NCI-H1105 (cell line): ENCODE data around the gene ZRANB3.
"Not testable (repeated sequence)": the region's sequence is repeated elsewhere in the genome, so short reads cannot be mapped to it uniquely, and the experiment has no call there.

Source experiments
- DNase-seq: peaks from one replicate; lab custom pipeline; 2025; lab: John Stamatoyannopoulos, UW

The ZRANB3 gene

GRCh38 chr2:135530313-135531230 lies at the start of gene ZRANB3:
ZRANB3 (minus strand) TSS chr2:135531218.
- DNase-seq: peak; percentile 93

DNA sequence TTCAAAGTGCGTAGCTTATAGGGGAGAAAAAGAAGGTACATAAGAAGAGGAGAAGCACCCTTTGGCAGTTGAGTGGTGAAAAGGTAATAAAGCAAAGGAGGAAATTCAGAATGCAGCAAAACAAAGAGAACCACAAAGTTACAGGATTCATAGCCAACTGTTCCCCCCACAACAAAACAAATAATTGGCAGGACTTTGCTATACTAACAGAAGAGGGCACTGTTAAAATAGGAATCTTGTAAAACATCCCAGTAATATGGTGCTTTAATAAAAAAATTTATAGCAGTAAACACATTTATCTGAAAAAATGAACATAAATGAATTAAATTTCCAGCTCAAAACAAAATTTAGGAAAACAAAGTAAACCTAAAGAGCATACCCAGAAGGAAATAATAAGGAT lies 42.6 kb upstream of the ZRANB3 start:
- DNase-seq: no peak

- DNase-seq: no peak
Observed at GRCh38 chr2:135570884-135571283, 39.9 kb upstream of the ZRANB3 start.

DNA sequence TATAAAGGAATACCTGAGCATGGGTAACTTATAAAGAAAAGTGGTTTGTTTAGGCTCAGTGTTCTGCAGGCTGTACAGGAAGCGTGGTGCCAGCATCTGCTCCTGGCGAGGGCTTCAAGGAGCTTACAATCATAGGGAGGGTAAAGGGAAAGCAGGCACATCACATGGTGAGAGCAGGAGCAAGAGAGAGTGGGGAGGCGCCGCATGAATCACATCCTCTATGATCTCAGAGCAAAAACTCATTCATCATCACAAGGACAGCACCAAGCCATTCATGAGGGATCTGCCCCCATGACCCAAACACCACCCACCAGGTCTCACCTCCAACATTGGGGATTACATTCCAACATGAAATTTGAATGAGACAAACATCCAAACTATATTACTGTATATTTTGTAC lies 32.8 kb upstream of the ZRANB3 start:
- no peak for DNase-seq

DNA sequence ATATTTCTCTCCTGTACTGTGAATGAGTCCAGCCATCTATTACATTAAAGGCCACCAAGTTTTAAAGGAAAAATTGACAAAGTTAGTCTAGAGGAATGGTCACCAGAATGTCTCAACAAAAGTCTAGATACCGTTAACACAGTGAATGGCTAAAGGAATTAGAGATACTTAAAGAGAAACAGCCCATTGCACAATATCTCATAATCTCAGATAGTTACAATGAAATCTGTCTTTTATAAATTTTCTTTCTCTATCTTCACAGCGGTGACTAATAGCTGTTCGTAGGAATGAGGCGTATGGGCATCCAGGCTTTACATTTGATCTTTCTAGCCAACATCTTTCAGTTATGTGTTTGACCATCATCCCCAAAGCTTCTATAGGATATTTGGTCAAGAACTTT lies 30.9 kb upstream of the ZRANB3 start:
- no peak for DNase-seq

- no peak for DNase-seq
Observed at GRCh38 chr2:135557530-135557929, 26.5 kb upstream of the ZRANB3 start.

GRCh38 chr2:135555311-135555710 lies 24.3 kb upstream of the ZRANB3 start:
- no peak for DNase-seq

DNA sequence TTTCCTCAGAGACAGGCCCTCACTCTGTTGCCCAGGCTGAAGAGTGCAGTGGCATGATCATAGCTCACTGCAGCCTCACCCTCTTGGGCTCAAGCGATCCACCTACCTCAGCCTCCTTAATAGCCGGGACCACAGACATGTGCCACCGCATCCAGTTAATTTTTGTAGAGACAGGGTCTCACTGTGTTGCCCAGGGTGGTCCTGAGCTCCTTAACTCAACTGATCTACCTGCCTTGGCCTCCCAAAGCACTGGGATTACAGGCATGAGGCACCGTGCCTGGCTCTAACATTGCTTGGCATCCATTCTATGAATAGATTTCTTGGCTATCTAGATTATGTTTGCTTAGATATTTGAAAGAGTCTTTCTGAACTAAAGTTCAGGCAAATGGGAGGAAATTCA lies 21.9 kb upstream of the ZRANB3 start:
- DNase-seq: no peak

- DNase-seq: no peak
Observed at GRCh38 chr2:135551356-135551755, 20.3 kb upstream of the ZRANB3 start.

DNA sequence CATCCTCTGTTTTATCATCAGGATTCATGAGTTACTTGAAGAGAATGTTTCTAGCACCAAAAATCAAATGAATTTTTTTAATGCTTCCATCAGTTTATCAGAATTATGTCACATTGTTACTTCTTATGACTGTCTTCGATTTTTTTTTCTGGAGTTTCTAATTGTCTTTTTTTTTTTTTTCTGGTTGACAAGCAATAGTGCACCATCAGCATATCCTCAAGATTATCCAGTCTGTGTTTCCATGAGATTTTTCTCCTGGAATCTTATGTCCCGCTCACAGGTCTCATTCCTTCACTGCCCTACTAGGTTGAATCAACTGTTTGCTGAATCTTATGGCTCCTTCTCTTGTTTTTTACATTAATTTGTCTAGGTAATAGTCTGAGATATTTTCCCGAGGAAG lies 16.3 kb upstream of the ZRANB3 start:
- DNase-seq: no peak

DNA sequence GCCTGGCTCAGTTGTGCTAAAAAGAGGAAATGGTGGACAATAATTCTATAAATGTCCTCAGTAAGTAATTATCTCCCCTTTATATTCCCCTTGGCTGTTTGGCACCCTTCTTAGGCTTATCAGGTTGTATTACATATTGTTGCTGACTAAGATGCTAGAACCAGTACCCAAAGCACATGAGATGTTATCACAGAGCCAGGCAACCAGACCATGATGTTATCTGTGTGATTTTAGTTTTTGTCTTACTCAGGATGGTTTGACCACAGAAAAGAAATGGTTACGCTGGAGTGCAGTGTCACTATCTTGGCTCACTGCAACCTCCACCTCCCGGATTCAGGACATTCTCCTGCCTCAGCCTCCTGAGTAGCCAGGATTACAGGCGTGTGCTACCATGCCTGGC lies 15.4 kb upstream of the ZRANB3 start:
- no peak for DNase-seq

- not testable (repeated sequence) for DNase-seq
Observed at GRCh38 chr2:135533545-135533944, 2.5 kb upstream of the ZRANB3 start.

GRCh38 chr2:135532581-135532980 lies 1.6 kb upstream of the ZRANB3 start:
- DNase-seq: no peak

DNA sequence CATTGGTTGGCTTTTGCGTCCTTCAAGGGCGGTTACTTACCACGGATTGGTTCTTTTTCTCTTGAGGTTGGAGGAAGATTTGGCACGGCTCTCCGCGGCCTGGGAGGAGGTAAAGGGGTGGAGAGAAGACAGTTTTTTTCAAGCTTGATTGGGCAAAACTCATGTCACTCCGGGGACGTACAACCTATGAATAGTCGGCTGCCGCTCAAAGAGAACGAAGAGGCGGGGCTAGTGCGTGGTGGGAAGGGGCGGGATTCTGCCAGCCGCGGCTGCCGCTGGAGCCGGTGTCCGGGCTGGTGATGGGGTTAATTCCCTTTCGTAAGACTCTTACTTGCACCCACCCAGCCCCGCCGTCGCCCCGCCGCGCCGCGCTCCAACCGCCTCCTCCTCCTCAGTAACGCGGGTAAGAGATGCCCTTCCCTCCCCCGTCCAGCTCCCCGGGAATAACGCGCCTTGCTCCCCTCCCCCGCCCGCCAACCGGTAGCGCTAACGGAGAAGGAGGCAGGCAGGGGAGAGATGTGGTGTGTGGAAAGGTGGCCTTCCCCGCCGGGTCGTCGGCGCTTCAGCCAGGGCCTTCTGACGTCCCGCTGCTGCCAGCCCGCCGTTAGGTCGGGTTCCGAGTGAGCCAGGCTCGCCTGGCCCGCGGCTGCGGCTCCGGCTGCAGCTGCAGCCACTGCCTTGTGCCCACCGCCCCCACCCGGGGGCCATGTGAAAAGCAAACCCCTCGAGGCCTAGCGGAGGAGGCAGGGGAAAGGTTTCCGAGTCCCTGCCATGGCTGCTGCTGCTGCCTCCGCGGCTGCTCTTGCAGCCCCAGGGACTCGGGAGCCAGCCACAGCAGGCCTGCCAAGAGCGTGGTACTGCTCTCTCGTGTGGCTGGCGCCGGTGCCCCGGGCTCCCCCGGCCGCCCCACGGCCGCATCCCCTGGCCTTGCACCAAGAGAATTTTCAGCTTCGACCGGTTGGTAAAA lies 496 bp upstream of the ZRANB3 start, which contains the start of gene R3HDM1:
TSS of gene R3HDM1 (plus strand) at position 254 of the 967 bp plus-strand sequence. CDS start 73,362 bp downstream, outside the sequence.
- DNase-seq: peak; percentile 99

DNA sequence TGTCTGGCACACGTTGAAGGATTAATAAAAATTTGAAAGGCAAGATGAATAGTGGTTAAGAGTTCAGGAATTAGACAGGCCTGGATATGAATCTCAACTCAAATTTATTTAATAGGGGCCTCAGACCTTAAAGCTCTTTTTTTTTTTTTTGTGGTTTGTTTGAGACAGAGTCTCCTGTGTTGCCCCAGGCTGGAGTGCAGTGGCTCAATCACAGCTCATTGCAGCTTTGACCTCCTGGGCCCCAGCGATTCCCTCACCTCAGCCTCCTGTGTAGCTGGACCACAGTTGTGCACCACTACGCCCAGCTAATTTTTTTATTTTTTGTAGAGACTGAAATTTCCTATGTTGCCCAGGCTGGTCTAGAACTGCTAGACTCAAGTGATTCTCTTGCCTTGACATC lies 3.0 kb downstream of the ZRANB3 start:
- DNase-seq: no peak

DNA sequence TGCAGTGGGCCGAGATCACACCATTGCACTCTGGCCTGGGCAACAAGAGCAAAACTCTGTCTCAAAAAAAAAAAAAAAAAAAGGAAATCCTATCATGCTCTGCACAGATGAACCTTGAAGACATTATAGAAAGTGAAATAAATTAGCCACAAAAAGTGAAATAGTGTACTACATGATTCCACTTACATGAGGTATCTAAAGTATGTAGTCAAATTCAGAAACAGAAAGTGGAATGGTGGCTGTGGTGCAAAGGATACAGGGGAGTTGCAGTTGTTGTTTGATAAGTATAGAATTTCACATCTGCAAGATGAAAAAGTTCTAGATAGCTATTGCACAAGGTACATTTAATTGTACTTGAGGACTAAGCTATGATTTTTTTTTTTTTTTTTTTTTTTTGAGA lies 5.2 kb downstream of the ZRANB3 start:
- DNase-seq: no peak

DNA sequence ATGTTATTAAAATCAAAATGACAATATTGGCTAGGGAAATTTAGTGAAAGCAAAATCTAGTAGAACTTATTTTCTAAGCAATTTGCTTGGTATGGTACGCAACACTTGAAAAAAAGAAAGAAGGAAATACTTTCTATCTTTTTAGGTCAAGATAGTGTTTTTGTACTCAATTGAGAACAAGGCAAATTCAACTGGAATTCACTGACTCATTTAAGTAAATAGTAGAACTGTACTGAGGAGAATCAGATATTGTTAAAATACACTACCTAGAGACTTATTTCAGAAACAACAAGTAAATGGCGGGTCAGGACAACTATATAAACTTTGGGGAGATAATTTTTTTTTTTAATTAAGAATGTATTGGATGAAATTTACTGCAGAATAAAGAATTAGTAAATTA lies 18.9 kb downstream of the ZRANB3 start:
- no peak for DNase-seq

DNA sequence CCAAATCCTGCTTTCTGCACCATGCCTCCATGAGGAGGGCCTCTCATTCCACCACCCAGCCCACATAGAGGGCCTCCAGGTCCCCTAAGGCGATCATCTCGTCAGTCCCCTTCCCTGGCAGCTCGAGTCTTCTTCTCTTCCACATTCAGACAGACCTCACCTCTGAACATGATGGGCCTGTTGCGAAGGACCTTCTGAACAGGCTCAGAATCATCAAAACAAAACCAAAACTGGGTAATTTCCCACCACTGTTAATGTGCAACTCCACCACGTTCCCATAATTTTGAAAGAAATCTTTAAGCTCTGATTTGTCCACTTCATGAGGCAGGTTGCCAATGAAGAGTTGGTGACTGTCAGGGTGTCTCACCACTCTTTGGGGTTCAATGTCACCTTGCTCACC lies 20.4 kb downstream of the ZRANB3 start:
- no peak for DNase-seq

DNA sequence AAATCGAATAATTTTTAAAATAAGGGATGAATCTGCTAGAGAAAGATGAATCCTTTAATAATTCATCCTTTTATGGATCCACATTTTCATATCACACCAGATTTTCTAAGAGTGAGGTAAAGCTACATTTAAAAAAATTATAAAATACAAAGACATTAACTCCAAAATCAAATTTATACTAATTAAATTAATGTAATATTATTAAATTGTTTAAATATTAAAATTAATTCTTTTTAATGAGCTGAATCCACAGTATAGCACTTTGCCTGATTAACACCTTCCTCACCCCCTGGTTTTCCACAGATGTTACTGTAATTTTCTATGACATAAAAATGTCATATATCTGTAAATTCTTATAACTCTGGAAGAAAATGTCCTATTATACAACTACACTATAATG lies 26.2 kb downstream of the ZRANB3 start:
- DNase-seq: no peak

DNA sequence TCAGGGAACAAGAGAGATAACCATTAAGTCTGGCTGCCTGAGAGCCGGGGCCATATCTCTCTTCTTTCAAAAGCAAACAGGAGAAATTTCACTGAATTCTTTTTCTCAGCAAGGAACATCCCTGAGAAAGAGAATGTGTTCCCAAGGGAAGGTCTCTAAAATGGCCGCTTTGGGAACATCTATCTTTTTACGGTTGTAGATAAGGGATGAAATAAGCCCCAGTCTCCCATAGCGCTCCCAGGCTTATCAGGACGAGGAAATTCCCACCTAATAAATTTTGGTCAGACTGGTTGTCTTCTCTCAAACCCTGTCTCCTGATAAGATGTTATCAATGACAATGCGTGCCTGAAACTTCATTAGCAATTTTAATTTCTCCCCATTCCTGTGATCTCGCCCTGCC lies 32.4 kb downstream of the ZRANB3 start:
- DNase-seq: not testable (repeated sequence)

DNA sequence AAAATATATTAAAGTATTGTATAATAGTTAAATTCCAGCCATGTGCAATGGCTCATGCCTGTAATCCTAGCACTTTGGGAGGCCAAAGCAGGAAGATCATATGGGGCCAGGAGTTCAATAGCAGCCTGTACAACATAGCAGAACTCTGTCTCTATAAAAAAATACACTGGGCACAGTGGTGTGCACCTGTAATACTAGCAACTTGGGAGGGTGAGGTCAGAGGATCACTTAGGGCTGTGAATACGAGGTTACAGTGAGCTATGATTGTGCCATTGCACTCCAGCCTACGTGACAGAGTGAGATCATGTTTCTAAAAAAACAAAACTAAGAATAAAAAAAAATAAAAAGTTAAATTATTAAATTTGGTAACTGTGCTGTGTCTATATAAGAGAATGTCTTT lies 36.1 kb downstream of the ZRANB3 start:
- DNase-seq: no peak

DNA sequence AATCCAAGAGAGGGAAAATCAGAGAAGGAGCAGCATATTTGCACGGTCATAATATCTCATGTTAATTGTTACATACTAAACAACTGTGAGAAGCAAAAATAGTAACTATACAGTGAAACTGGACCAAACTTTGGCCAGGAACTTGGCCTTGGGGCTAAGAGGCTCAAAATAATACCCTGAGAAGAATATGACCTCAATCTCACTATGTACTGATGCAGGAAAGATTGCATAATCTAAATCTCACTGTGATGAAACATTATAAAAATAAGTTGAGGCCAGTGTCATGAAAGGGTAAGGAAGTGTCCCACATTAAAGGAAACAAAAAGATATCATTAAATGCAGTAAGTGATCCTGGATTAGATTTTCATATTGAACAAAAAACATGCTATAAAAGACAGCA lies 36.5 kb downstream of the ZRANB3 start:
- DNase-seq: no peak

- no peak for DNase-seq
Observed at GRCh38 chr2:135490376-135490775, 40.6 kb downstream of the ZRANB3 start.
